Panc1 (cell line): ENCODE data around the gene DAZAP1. TPM values are rescaled to one million over a fixed set of nuclear protein-coding genes. Genes with fewer than 3 reads are reported as not detected.

Experiments used
- ATAC-seq: fragments of 200-7000 bp; cut with Tn5 transposase; 2 replicates; pipeline ENCODE4 v1.9.1; 2020; ENCODE audit warnings: mild to moderate bottlenecking, moderate library complexity
- BruUV-seq: library from RNA; stranded (reverse); fragments of 400-500 nt; replicated peaks from 2 replicates; lab custom pipeline; 2021; lab: Mats Ljungman, UMichigan
- CTCF ChIA-PET: fragments of 300-600 bp; sonication (Branson Sonifier 250); formaldehyde crosslinking; loops from one replicate; lab custom pipeline; 2022; ENCODE audit warnings: antibody characterized with exemption; lab: Charles Lee
- POLR2A ChIA-PET: fragments of 300-600 bp; sonication (Branson Sonifier 250); formaldehyde crosslinking; loops from one replicate; lab custom pipeline; 2022; ENCODE audit warnings: antibody characterized with exemption; lab: Charles Lee
- DNase-seq: peaks from one replicate; pipeline ENCODE4 v3.0.0-alpha.2; 2010; ENCODE audit warnings: low read depth, low spot score
- H3K27ac ChIP-seq: 2 replicates; pipeline ENCODE4 v1.5.1; 2011; ENCODE audit warnings: mild to moderate bottlenecking, low read length, inconsistent platforms
- H3K27me3 ChIP-seq: fragments of 200-500 bp; sonication (Bioruptor generic); 2 replicates; pipeline ENCODE4 v1.6.0; 2014; ENCODE audit warnings: low read length, inconsistent platforms; ENCODE audit not compliant: control insufficient read depth, insufficient read depth
- H3K36me3 ChIP-seq: fragments of 200-500 bp; sonication (Bioruptor generic); 2 replicates; pipeline ENCODE4 v1.5.1; 2014; ENCODE audit warnings: inconsistent platforms, mild to moderate bottlenecking, low read length, moderate library complexity; ENCODE audit not compliant: control insufficient read depth, insufficient read depth
- H3K4me1 ChIP-seq: 2 replicates; pipeline ENCODE4 v1.5.1; 2011; ENCODE audit warnings: inconsistent platforms, mild to moderate bottlenecking, low read length, moderate library complexity; ENCODE audit not compliant: control insufficient read depth, insufficient read depth
- H3K4me3 ChIP-seq, 2 experiments: 2 replicates each; pipeline ENCODE4 v1.5.1; 2011 to 2012; ENCODE audit warnings: low read depth in 2 of 2, low read length in 2 of 2, mild to moderate bottlenecking in 2 of 2, inconsistent platforms in 1 of 2, moderate library complexity in 1 of 2
- H3K9me3 ChIP-seq: fragments of 200-500 bp; sonication (Bioruptor generic); 2 replicates; pipeline ENCODE4 v1.5.1; 2014; ENCODE audit warnings: low read depth, mild to moderate bottlenecking, inconsistent platforms, low read length, moderate library complexity; ENCODE audit not compliant: control insufficient read depth, insufficient read depth
- POLR2AphosphoS5 ChIP-seq: IDR thresholded peaks from 2 replicates; pipeline ENCODE4 v1.6.1; 2012; ENCODE audit warnings: mild to moderate bottlenecking, low read depth, low read length, moderate library complexity
- SIN3A ChIP-seq: IDR thresholded peaks from 2 replicates; pipeline ENCODE4 v1.6.1; 2012; ENCODE audit warnings: low read depth, mild to moderate bottlenecking, low read length, moderate library complexity, borderline replicate concordance; ENCODE audit not compliant: insufficient read depth
- TCF7L2 ChIP-seq: IDR thresholded peaks from 2 replicates; pipeline ENCODE4 v1.6.1; 2011; ENCODE audit warnings: mild to moderate bottlenecking, low read depth, low read length, inconsistent platforms
- in situ Hi-C: cut with HindIII; loops from 2 replicates; pipeline ENCODE4 v1.10.0; 2016; ENCODE audit warnings: low sequenced_read_pairs, low pct_unique_long_range_greater_than_20kb
- intact Hi-C: fragments of 100-400 bp; cut with micrococcal nuclease; formaldehyde crosslinking; loops from one replicate; pipeline ENCODE4 v1.10.0; 2022; ENCODE audit not compliant: unreplicated experiment
- total RNA-seq: library from RNA; stranded (reverse); gene quantifications from one replicate; pipeline ENCODE4 v1.2.1, GENCODE V29; 2021; ENCODE audit not compliant: unreplicated experiment
- TF ChIP-seq, protein P1 (sequence below): fragments of 450-650 bp; IDR thresholded peaks from 2 replicates; pipeline ENCODE4 v1.5.1; 2017; ENCODE audit warnings: mild to moderate bottlenecking
- TF ChIP-seq, protein P2 (sequence below), 2 experiments: IDR thresholded peaks; 2 replicates each; pipeline ENCODE4 v1.6.1; 2011 to 2012; ENCODE audit warnings: low read depth in 2 of 2, control low read depth in 1 of 2, low read length in 1 of 2, mild to moderate bottlenecking in 1 of 2, moderate library complexity in 1 of 2; ENCODE audit not compliant: insufficient read depth in 1 of 2

Gene DAZAP1
- total RNA-seq, 1 experiment from 2014 or later, result 195 TPM

DNA sequence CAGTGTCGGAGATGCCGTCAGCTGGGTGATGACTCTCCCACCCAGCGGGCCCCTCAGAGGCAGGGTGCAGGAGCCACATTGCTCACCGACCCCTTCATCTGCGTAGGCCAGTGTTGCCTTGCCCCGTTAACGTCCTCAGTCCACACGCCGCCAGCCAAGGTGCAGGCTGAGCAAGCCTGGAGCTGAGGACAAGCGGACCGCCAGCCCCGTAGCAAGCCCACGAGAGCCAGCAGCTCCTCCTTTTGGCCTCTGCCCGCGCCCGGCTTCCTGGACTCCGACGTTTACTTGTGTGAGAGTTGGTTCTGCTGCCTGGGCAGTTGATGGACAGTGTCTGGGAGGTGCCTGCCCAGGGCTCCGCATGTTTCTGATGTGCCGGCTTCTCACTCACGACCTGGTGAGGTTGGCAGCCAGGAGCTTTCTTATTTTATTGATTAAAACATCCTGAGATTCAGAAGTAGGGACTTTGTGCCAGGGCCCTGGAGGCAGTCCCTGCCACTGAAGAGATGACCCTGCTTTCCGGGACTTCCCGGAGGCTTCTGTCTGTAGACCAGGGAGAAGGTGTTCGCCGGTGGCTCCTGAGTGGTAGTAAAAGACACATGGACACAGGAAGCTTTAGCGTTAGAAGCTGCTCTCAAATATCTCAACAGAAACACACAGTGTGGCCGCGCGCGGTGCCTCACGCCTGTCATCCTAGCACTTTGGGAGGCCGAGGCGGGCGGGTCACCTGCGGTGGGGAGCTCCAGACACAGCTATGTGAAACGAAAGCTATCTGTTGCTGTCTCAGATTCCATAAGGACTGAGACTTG lies 5.8 kb downstream of the DAZAP1 start:
- Histone ChIP-seq H3K9me3 (no peaks in the 10 kb centered on the region), H3K4me3 (no peak overlapping the region), H3K4me1 (peaks cover 49% of the 10 kb centered on the region), H3K27me3 (no peaks in the 10 kb centered on the region), H3K27ac (peak overlapping the region; percentile 17; the same call in 1 of the 2 replicates), H3K36me3 (peaks cover under 1% of the 10 kb centered on the region)
- ATAC-seq (no peak), DNase-seq (no peak)
- intact Hi-C loops, result no loop called here
- ChIA-PET POLR2A (no interaction called here), CTCF (no interaction called here)
- in situ Hi-C loops, result no loop called here
- BruUV-seq, result no TSS peak
- TF ChIP-seq TCF7L2, result no peak
- TF ChIP-seq POLR2AphosphoS5, result no peak

DNA sequence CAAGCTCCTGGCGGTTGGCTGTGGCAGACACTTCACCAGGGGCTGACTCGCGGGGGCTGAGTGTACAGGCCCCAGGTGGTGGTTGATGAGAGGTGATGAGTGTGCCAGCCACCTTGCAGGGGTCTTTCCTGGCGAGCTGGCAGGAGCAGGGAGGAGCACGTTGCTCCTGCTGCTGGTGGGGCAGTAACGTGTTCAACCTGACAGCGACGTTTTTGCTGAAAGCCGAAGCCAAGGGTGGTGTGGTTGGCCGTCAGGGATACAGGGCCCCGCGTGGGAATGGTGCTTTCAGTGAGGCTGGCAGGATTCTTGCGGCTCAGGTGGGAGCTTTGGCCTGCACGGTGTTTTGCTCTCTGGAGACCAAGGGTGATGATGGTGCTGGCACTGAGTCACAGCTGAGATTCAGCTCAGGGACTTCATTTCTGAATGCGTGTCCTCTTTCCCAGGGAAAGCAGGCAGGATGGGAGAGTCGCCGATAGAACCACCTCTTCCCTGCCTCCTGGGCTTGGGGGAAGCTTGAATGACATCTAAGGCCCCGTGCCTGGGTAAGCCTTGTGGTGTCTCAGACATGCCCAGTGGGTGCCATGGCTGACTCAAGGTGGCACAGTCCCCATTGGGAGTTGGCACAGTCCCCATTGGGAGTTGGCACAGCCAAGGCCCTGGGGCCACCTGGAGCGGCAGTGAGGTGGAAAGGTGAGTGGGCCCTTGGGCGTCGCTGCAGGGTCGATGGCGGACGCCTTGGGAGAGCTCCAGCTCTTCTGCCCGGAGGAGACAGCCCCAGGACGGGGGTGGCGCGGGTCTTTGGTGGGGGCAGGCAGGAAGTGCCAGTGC lies 8.8 kb downstream of the DAZAP1 start:
- CTCF ChIA-PET, result no interaction called here
- peak overlapping the region; percentile 53 for H3K27ac ChIP-seq
- in situ Hi-C loops, result no loop called here

More for the DNA sequence above, 8.8 kb downstream of the DAZAP1 start:
- POLR2A ChIA-PET, result no interaction called here
- H3K4me1 ChIP-seq, result peaks cover 29% of the 10 kb centered on the region
- no peak for ATAC-seq
- no peak overlapping the region for H3K4me3 ChIP-seq
- no peaks in the 10 kb centered on the region for H3K9me3 ChIP-seq
- no peaks in the 10 kb centered on the region for H3K27me3 ChIP-seq
- peaks cover 3% of the 10 kb centered on the region; the same call in 1 of the 2 replicates for H3K36me3 ChIP-seq
- TF ChIP-seq SIN3A (no peak), POLR2AphosphoS5 (no peak), TCF7L2 (no peak)
- TF ChIP-seq, protein P1, sequence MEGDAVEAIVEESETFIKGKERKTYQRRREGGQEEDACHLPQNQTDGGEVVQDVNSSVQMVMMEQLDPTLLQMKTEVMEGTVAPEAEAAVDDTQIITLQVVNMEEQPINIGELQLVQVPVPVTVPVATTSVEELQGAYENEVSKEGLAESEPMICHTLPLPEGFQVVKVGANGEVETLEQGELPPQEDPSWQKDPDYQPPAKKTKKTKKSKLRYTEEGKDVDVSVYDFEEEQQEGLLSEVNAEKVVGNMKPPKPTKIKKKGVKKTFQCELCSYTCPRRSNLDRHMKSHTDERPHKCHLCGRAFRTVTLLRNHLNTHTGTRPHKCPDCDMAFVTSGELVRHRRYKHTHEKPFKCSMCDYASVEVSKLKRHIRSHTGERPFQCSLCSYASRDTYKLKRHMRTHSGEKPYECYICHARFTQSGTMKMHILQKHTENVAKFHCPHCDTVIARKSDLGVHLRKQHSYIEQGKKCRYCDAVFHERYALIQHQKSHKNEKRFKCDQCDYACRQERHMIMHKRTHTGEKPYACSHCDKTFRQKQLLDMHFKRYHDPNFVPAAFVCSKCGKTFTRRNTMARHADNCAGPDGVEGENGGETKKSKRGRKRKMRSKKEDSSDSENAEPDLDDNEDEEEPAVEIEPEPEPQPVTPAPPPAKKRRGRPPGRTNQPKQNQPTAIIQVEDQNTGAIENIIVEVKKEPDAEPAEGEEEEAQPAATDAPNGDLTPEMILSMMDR, result no peak
- TF ChIP-seq, protein P2, sequence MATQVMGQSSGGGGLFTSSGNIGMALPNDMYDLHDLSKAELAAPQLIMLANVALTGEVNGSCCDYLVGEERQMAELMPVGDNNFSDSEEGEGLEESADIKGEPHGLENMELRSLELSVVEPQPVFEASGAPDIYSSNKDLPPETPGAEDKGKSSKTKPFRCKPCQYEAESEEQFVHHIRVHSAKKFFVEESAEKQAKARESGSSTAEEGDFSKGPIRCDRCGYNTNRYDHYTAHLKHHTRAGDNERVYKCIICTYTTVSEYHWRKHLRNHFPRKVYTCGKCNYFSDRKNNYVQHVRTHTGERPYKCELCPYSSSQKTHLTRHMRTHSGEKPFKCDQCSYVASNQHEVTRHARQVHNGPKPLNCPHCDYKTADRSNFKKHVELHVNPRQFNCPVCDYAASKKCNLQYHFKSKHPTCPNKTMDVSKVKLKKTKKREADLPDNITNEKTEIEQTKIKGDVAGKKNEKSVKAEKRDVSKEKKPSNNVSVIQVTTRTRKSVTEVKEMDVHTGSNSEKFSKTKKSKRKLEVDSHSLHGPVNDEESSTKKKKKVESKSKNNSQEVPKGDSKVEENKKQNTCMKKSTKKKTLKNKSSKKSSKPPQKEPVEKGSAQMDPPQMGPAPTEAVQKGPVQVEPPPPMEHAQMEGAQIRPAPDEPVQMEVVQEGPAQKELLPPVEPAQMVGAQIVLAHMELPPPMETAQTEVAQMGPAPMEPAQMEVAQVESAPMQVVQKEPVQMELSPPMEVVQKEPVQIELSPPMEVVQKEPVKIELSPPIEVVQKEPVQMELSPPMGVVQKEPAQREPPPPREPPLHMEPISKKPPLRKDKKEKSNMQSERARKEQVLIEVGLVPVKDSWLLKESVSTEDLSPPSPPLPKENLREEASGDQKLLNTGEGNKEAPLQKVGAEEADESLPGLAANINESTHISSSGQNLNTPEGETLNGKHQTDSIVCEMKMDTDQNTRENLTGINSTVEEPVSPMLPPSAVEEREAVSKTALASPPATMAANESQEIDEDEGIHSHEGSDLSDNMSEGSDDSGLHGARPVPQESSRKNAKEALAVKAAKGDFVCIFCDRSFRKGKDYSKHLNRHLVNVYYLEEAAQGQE (IDR thresholded peaks at IDR 0.05; ENCODE audit: insufficient read depth in 1 of 2, low read depth in 2 of 2, low read length in 1 of 2), result no peak
- no TSS peak for BruUV-seq
- no peak for DNase-seq
- intact Hi-C loops, result no loop called here
